HG03097 (cell line): ENCODE data around the gene PLD5.

ENCODE experiments used
- ATAC-seq: cut with Tn5 transposase; IDR thresholded peaks from one replicate; pipeline ENCODE4 v1.9.1; 2021; ENCODE audit not compliant: unreplicated experiment, low FRiP score

The PLD5 gene

GRCh38 chr1:242524571-242525359, at the start of gene PLD5:
TSS of gene PLD5 (minus strand) at chr1:242524697.
- ATAC-seq = no peak

- ATAC-seq = no peak
These were observed 45.4 kb upstream of the PLD5 start for GRCh38 chr1:242569867-242570266.

- ATAC-seq = no peak
These were observed 44.2 kb upstream of the PLD5 start for GRCh38 chr1:242568666-242569065.

GRCh38 chr1:242567596-242567995, 43.1 kb upstream of the PLD5 start:
- no peak for ATAC-seq

- no peak for ATAC-seq
These were observed 32.3 kb upstream of the PLD5 start for GRCh38 chr1:242556759-242557158.

- no peak for ATAC-seq
These were observed 31.8 kb upstream of the PLD5 start for GRCh38 chr1:242556276-242556675.

- ATAC-seq = no peak
These were observed 30.1 kb upstream of the PLD5 start for GRCh38 chr1:242554577-242554976.

- no peak for ATAC-seq
These were observed 22.6 kb upstream of the PLD5 start for GRCh38 chr1:242546849-242547729.

- no peak for ATAC-seq
These were observed 21.9 kb upstream of the PLD5 start for GRCh38 chr1:242546441-242546840.

- ATAC-seq = no peak
These were observed 19.6 kb upstream of the PLD5 start for GRCh38 chr1:242544071-242544470.

GRCh38 chr1:242542271-242542670, 17.8 kb upstream of the PLD5 start:
- no peak for ATAC-seq

- ATAC-seq = no peak
These were observed 11.5 kb upstream of the PLD5 start for GRCh38 chr1:242535986-242536385.

GRCh38 chr1:242534753-242535152, 10.3 kb upstream of the PLD5 start:
- ATAC-seq = no peak

- ATAC-seq = no peak
These were observed 6.3 kb upstream of the PLD5 start for GRCh38 chr1:242530761-242531160.

GRCh38 chr1:242525769-242526168, 1.3 kb upstream of the PLD5 start:
- no peak for ATAC-seq

GRCh38 chr1:242525360-242525722, 844 bp upstream of the PLD5 start:
- no peak for ATAC-seq

- no peak for ATAC-seq
These were observed 552 bp downstream of the PLD5 start for GRCh38 chr1:242523719-242524570.

- ATAC-seq = no peak
These were observed 1.3 kb downstream of the PLD5 start for GRCh38 chr1:242522996-242523718.

- ATAC-seq = no peak
These were observed 2.1 kb downstream of the PLD5 start for GRCh38 chr1:242522304-242522945.

GRCh38 chr1:242515555-242515954, 8.9 kb downstream of the PLD5 start:
- no peak for ATAC-seq
